ENCODE data around the gene HCCS. TPM values are rescaled to one million over a fixed set of nuclear protein-coding genes. Genes with fewer than 3 reads are reported as not detected.
A peak's percentile ranks its signal among the peaks of the same experiment; 100 is the strongest.

HCCS gene
- 10 to 100 TPM in 5 of 6 experiments, 1 to 10 TPM in 1; 8.5 to 13.1 (median 10.3) TPM for total RNA-seq
- long read RNA-seq, result 0 reads

DNA sequence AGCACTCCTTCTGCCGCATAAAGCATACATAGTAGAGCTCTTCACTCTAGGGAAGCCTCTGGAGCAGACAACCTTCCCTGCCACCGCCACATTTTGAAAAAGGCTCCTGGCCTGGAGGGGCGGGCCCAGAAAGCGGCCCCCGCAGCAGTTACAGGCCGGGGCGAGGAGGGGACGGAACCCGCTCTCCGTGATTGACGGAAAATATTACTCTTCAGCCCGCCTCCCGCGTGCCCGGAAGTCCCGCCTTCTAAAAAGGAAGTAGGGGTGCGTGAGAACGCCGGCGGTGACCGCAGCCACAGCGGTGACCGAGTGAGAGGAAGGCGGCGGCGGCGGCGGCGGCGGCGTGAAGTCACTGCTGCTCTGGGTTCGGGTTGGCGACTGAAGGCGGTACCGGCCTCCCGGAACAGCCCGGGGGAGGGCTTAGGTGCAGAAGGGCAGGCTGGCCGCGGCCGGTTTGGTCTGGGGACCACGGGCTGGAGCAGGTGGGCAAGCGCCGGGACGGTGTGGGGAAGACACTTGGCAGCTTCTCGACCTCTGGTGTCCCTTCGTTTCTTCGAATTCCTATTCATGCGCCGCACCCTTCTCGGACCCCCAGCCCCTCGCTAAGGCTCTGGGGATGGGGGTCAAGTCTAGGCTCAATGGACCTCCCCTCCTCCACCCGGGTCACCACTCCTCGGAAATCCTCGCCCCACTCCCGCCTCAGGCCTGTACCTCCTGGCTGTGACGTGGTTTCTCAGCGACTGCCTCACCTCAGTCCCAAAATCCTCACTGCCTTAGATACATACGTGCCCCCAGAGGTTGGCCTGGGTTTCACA is at the start of gene HCCS:
HCCS (plus strand) TSS at position 296 of the 815 bp plus-strand sequence. CDS start 729 bp downstream, outside the sequence.
- Histone ChIP-seq H3K4me3 (peak within 1 kb of the TSS; percentile 50 to 70 (median 55)), H3K36me3 (peaks cover 0 to 6% (median 2%) of the 10 kb centered on the region in 4 donors), H3K4me1 (peaks cover 0 to 5% (median 0%) of the 10 kb centered on the region in 4 donors), H3K27me3 (no peaks in the 10 kb centered on the region), H3K9me3 (no peaks in the 10 kb centered on the region), H3K27ac (peak within 1 kb of the TSS; percentile 51 to 74 (median 67))
- peak; percentile 97 to 100 (median 98) for ATAC-seq
- DNase-seq, result peak; percentile 82 to 86 (median 82)
- intact Hi-C loops (cut with DNase I), result no loop called here
- peak; percentile 82 for TF ChIP-seq POLR2A (IDR thresholded peaks at IDR 0.05)
- TF ChIP-seq CTCF (IDR thresholded peaks at IDR 0.05), result no peak
- WGBS (ENCODE audit: insufficient coverage, low coverage, low lambda C conversion rate, missing lambda C conversion rate), result 29% methylated on average over 22 of the region's 58 CpGs

DNA sequence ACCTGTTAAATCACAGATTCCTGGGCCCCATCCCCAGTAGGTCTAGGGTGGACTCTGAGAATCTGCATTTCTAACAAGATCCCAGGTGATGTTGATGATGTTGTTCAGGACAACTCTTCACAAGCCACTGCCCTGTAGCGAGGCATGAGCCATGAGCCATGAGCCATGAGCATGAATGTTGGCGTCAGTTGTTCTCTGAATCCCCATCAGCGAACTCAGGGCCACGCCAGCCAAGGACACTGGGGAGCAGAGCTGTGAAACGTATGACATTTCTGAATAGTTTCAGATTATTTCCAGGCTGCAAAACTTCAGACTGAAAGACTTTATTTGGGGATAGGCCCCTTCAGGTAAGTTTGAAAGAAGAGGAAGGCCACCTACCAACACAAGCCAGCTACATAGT is 46.9 kb upstream of the HCCS start:
- no peaks in the 10 kb centered on the region for H3K9me3 ChIP-seq
- H3K4me3 ChIP-seq, result no peak overlapping the region
- DNase-seq (no peak), ATAC-seq (no peak)
- peaks cover 0 to 8% of the 10 kb centered on the region in 2 donors for H3K27me3 ChIP-seq
- no peaks in the 10 kb centered on the region for H3K36me3 ChIP-seq
- intact Hi-C loops (cut with DNase I), result no loop called here
- no peak overlapping the region for H3K27ac ChIP-seq
- no peaks in the 10 kb centered on the region for H3K4me1 ChIP-seq
- WGBS (ENCODE audit: insufficient coverage, low coverage, low lambda C conversion rate, missing lambda C conversion rate), result 87% methylated on average over 4 of the region's 5 CpGs
- TF ChIP-seq CTCF (IDR thresholded peaks at IDR 0.05), result no peak
- no peak for TF ChIP-seq POLR2A (IDR thresholded peaks at IDR 0.05)

- intact Hi-C loops (cut with DNase I), result no loop called here
- ATAC-seq, result no peak
- WGBS (ENCODE audit: insufficient coverage, low coverage, low lambda C conversion rate, missing lambda C conversion rate), result 59% methylated on average over 8 of the region's 8 CpGs
- H3K27ac ChIP-seq, result no peak overlapping the region
- no peaks in the 10 kb centered on the region for H3K4me1 ChIP-seq
- DNase-seq, result no peak
- no peaks in the 10 kb centered on the region for H3K9me3 ChIP-seq
- peaks cover 0 to 8% of the 10 kb centered on the region in 2 donors for H3K27me3 ChIP-seq
- no peak overlapping the region for H3K4me3 ChIP-seq
- no peaks in the 10 kb centered on the region for H3K36me3 ChIP-seq
- TF ChIP-seq POLR2A (IDR thresholded peaks at IDR 0.05) (no peak), CTCF (IDR thresholded peaks at IDR 0.05) (no peak)
These were observed 46.1 kb upstream of the HCCS start for GRCh38 chrX:11064851-11065600.

- intact Hi-C loops (cut with DNase I), result no loop called here
- no peaks in the 10 kb centered on the region for H3K4me1 ChIP-seq
- DNase-seq, result no peak
- H3K36me3 ChIP-seq, result no peaks in the 10 kb centered on the region
- 67% methylated on average over 2 of the region's 2 CpGs for WGBS (ENCODE audit: insufficient coverage, low coverage, low lambda C conversion rate, missing lambda C conversion rate)
- no peak for TF ChIP-seq CTCF (IDR thresholded peaks at IDR 0.05)
- TF ChIP-seq POLR2A (IDR thresholded peaks at IDR 0.05), result no peak
- no peak overlapping the region for H3K4me3 ChIP-seq
- no peaks in the 10 kb centered on the region for H3K9me3 ChIP-seq
- no peak overlapping the region for H3K27ac ChIP-seq
- peaks cover 0 to 8% of the 10 kb centered on the region in 2 donors for H3K27me3 ChIP-seq
- no peak for ATAC-seq
These were observed 44.3 kb upstream of the HCCS start for GRCh38 chrX:11066812-11067211.

All from right lobe of liver (tissue), 6 donors.